Articular chondrocyte of knee joint (primary cell): ENCODE measurements around the gene AMBN. TPM values are rescaled to one million over a fixed set of nuclear protein-coding genes. Genes with fewer than 3 reads are reported as not detected.

Experiments used
- total RNA-seq: library from RNA; depleted of rRNA; stranded (reverse); fragments of >200 nt; gene quantifications from 2 replicates; pipeline ENCODE4 v1.2.3, GENCODE V29; 2012

The AMBN gene
- total RNA-seq, result not detected in 2 replicates

GRCh38 chr4:70591955-70592582, at the start of gene AMBN:
Gene AMBN, plus strand, starts transcription at chr4:70592256. Its CDS starts 103 bp downstream, at chr4:70592359.

GRCh38 chr4:70628444-70628843, 36.4 kb downstream of the AMBN start, which contains the start of gene ENAM:
Gene ENAM, plus strand, starts transcription at chr4:70628744. Its CDS starts 757 bp downstream, at chr4:70629501.

Other genes with a start within 250 kb of the AMBN start
- gene SMR3A, start 231.5 kb upstream of the AMBN start, total RNA-seq, result not detected in 2 replicates
- gene SMR3B, start 209.1 kb upstream of the AMBN start, total RNA-seq, result not detected in 2 replicates
- not detected in 2 replicates for gene OPRPN, start 194.3 kb upstream of the AMBN start, total RNA-seq
- gene MUC7, start 120.1 kb upstream of the AMBN start, total RNA-seq, result not detected in 2 replicates
- gene AMTN, start 73.7 kb upstream of the AMBN start, total RNA-seq, result 0.43 TPM in 1 of 2 replicates, not detected in the other
- 0.11 and 0.13 TPM in 2 replicates for gene ENAM, start 36.5 kb downstream of the AMBN start, total RNA-seq
- gene JCHAIN, start 74.3 kb downstream of the AMBN start, total RNA-seq, result 6.4 and 25.7 TPM in 2 replicates
- gene UTP3, start 96.3 kb downstream of the AMBN start, total RNA-seq, result 17.9 and 19.2 TPM in 2 replicates
- 52.9 and 60.9 TPM in 2 replicates for gene RUFY3, start 129.7 kb downstream of the AMBN start, total RNA-seq
- 82.6 and 94.5 TPM in 2 replicates for gene GRSF1, start 247.6 kb downstream of the AMBN start, total RNA-seq